CD4-positive, alpha-beta T cell treated with Interleukin-2 at 100 ng/mL for 4 hours (primary cell): ENCODE data around the gene KCNJ14.
A peak's percentile ranks its signal among the peaks of the same experiment; 100 is the strongest.

Experiments
- DNase-seq: peaks from one replicate; pipeline ENCODE4 v3.0.0-alpha.2; 2020; ENCODE audit warnings: low spot score

The KCNJ14 gene

GRCh38 chr19:48455171-48455907, at the start of gene KCNJ14:
TSS of gene KCNJ14 (plus strand) at chr19:48455574. CDS start at chr19:48461725, 6,151 bp downstream.
- DNase-seq: no peak

GRCh38 chr19:48405850-48406249, 49.5 kb upstream of the KCNJ14 start:
- DNase-seq: no peak

GRCh38 chr19:48413879-48414587, 41.3 kb upstream of the KCNJ14 start:
- DNase-seq: no peak

GRCh38 chr19:48415395-48415794, 40.0 kb upstream of the KCNJ14 start:
- peak; percentile 68 for DNase-seq

- no peak for DNase-seq
These were observed 39.6 kb upstream of the KCNJ14 start for GRCh38 chr19:48415806-48416221.

- no peak for DNase-seq
These were observed 38.0 kb upstream of the KCNJ14 start for GRCh38 chr19:48417421-48417820.

- DNase-seq: no peak
These were observed 36.9 kb upstream of the KCNJ14 start for GRCh38 chr19:48418317-48419064.

GRCh38 chr19:48419158-48419920, 36.0 kb upstream of the KCNJ14 start:
- DNase-seq: peak; percentile 69

GRCh38 chr19:48421548-48421947, 33.8 kb upstream of the KCNJ14 start:
- DNase-seq: no peak

- DNase-seq: no peak
These were observed 30.6 kb upstream of the KCNJ14 start for GRCh38 chr19:48424694-48425219.

- no peak for DNase-seq
These were observed 26.7 kb upstream of the KCNJ14 start for GRCh38 chr19:48428670-48429069.

GRCh38 chr19:48433337-48433736, 22.0 kb upstream of the KCNJ14 start:
- no peak for DNase-seq

GRCh38 chr19:48436586-48436985, 18.8 kb upstream of the KCNJ14 start:
- no peak for DNase-seq

GRCh38 chr19:48441360-48442050, 13.9 kb upstream of the KCNJ14 start:
- DNase-seq: no peak

- no peak for DNase-seq
These were observed 13.0 kb upstream of the KCNJ14 start for GRCh38 chr19:48442116-48443035.

GRCh38 chr19:48443256-48443655, 12.1 kb upstream of the KCNJ14 start:
- no peak for DNase-seq

GRCh38 chr19:48443731-48444128, 11.6 kb upstream of the KCNJ14 start:
- DNase-seq: no peak

- DNase-seq: no peak
These were observed 11.0 kb upstream of the KCNJ14 start for GRCh38 chr19:48444129-48444935.

- DNase-seq: no peak
These were observed 10.5 kb upstream of the KCNJ14 start for GRCh38 chr19:48444936-48445200.

GRCh38 chr19:48445256-48445605, 10.1 kb upstream of the KCNJ14 start:
- DNase-seq: peak; percentile 42
